CD4-positive, alpha-beta T cell treated with Interleukin-4 for 4 hours (primary cell): Measurements from ENCODE around the gene HS3ST3A1.
"Not testable (repeated sequence)": the region's sequence is repeated elsewhere in the genome, so short reads cannot be mapped to it uniquely, and the experiment has no call there.

Experiments
- DNase-seq: peaks from one replicate; pipeline ENCODE4 v3.0.0-alpha.2; 2020

Gene HS3ST3A1

DNA sequence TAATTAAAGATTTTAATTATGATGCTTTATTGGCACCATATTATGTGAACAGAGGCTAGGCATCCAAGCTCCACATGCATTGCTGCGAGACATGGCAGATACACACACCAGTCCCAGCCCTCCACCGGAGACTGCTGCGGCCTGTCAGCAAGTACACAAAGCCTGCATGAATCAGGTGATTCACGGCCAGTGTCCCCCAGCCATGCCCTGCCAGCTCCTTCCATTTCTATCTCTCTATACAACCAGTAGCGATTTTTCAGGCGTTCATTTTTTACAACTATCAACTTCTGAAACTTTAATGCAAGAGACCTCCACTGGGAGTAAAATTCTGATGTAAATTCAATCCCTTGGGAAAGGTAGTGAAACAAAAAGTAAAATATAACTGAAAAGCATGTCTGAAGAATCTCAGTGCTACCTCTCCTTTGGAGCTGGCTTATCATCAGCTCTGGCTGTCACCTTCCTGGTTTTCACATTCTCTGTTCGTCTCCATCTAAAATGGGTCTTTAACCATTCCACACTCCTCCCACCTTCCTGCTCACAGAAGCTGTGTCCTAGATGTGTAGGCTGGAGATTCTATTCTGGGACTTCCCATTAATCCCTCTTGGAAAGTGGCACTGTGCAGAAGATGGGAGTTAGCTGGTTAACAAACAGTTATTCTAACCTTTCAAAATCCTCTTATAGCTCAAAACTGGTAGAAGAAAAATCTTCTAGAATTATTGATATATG lies 32.2 kb downstream of the HS3ST3A1 start:
- no peak for DNase-seq

DNA sequence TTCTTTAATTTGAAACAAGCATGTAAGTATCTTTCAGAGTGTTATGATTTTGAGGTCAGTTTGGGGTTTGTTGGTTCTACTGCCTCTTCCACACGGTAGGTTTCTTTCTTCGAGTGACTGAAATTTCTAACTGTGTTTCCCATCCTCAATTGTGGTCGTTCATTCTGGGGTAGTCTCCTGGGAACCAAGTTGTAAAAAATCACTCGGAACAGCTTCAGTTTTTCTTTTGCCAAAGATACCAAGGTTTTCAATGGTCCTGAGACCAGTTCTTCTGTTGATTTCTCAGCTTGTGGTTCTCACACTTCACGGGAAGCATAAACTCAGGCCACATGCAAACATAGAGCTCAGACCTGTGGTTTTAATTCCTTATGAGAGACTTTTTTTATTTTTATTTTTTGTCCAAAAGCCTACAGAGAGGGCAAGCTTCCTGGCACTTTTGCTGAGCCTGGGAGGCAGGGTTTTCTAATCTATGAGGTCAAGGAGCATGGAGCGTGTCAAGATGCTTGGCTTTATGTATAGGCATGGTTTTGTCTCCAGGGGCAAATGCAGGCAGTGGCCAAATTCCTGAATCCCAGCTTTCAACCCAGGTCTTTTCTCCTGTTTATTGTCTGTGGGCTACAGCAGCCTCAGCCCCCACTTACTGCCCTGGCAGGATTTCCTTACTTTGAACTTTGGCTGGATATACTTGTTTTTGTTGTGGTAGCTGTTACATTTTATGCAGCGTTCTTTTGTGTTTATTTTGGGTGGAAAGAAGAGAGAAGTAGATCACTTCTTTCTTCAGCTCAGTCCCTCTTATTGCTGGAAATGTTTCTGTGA lies 32.9 kb downstream of the HS3ST3A1 start:
- no peak for DNase-seq

DNA sequence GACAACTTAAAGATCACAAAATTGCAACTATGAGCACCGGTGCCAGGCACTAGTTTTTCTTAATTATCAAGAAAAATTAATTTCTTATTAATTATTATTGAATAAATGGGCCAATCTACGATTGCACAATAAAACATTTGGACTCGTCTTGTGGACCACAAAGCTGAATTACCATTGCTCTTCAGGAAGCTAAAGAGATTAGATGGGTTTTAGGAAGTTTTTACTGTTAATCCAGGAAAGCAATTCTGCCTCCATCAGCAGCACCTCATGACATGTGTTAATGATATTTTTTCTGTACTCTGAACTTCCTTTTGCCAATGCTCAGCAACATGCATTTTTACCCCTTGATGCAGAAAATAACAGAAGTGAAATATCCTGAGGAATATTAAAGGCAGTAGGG lies 37.9 kb downstream of the HS3ST3A1 start:
- no peak for DNase-seq

DNA sequence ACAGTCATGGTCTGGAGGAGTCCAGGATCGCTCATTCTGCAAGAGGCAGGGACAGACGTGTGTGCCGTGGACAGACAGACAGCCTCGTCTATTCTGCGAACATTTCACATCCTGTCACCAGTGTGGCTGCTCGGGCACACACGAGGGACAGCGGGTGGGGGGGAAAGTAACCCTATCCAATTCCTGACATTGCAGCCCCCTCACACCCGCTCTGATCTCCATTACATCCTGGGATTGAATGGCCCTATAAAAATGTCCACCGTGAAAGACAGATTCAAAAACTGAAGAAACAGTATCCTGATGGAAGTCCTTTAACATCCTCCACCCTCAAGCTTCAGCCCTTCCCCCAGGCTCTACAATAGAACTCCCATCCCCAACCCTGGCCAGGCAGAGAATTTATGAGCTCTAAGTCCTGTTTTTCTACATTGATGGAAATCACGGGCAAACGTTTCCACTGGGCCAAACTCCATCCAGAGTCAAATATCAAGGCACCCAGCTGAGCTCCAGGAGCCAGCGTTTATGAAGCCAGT lies 39.4 kb downstream of the HS3ST3A1 start:
- DNase-seq, result no peak

DNA sequence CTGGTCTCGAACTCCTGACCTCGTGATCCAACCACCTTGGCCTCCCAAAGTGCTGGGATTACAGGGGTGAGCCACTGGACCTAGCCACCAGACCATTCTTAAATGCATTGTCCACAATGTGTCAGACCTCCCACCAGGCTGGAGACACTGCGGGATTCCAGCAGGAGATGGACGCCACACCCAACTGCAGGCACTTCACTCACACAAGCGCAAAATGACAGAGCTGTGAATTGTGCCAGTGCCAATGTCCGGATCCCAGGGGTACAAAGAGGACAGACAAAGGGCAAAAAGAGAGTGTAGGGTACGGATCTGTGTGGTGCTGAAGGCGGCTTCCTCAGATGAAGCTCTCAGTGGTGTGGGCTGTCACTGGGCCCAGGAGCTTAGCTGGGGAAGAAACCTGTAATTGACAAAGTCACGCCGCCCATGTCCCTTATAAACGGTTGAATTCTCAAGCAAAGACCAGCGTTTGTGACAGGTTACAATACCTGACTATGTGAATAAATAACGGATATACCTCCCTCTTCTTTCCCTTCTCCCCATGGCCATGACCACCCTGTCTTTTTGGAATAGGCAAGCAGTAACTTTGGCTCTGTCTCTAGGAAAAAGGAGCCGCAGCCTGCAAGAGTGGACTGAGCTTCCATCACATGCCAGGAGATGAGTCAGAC lies 40.0 kb downstream of the HS3ST3A1 start:
- DNase-seq, result no peak

DNA sequence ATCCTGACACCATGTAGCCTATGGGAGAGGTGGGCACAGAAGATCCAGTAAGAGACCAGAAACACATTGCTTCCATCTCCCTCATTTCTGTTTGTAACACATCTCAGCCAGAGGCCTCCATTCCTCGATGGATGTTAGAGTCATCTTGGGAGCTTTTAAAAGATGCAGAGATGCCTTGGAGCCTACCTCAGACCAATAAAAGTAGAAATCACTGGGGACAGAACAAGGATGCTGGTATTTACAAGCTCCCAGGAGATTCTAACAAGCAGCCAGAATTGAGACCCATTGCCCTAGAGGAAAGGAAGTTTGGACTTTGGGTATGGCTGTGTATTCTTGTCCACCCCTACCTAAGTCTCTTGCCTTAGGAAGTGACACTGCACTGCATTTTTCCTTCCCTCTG lies 40.8 kb downstream of the HS3ST3A1 start:
- DNase-seq, result no peak

DNA sequence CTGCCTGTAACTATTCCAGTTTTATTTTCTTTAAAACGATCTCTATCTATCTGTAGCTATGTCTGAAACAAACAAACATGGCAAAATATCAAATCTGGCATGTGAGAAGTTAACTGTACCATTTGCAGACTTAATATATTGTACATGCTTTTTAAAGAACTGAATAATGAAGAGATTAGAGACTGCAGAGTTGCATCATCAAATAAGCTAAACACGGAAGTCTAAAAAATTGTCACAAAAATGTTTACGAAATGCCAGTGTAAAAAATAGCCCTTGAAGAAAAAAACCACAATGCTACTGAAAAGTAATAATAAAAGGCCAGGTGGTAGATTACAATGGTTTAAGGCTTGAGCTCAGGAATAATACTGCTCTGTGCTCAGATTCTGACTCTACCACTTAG lies 43.1 kb downstream of the HS3ST3A1 start:
- DNase-seq, result no peak

DNA sequence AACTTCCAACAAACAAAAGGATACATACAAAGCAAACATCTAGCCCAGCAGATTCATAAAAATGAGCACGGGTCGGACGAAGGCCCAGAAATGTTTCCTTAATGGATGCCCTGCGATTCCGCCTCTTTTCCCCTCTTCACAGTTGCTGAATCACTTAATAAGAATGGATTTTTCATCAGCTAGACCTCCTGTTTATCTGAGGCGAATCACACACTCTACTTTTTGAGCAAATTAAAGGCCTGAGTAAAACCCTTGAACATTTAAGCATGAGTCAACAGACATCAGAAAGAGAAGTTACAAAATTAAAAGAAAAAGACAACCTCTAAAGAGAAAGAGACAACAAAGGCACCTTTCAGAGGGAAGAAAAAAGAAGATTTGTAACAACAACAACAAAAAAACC lies 44.7 kb downstream of the HS3ST3A1 start:
- DNase-seq, result no peak

DNA sequence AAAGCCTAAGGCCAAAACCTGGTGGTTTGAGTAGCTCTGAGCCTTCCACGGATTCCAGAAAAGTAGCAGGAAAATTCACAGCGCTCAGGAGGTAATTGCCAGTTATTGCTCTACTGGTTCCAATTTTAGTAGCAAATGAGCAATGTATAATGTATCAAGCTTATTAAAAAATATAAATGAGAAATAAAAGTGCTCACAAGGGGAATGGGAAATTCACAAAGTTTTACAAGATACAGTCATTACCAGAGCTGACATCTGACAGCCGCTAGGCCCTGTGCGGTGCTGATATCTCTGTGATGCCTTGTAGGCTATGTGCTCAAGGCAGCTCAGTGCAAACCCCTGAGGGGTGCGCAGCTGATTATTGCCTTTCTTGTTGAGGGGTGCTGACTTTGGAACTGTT lies 47.5 kb downstream of the HS3ST3A1 start:
- no peak for DNase-seq

DNA sequence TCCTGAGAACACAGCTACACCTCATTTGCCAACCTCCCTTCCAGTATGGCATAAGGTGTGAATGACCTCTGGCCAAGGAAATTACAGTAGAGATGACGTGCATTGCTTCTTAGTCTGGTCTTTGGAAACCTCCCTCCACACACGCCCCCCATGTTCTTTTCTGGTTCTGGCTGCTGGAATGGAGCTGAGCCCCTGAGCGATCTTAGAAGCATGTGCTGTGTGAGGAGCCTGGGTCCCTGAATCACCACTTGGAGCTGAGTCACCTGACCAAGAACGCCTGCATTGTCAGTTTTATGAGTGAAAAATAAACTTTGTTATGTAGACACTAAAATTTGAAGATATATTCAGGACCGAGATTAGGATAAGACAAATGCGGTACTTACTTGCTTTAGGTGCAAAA lies 51.4 kb downstream of the HS3ST3A1 start:
- no peak for DNase-seq

DNA sequence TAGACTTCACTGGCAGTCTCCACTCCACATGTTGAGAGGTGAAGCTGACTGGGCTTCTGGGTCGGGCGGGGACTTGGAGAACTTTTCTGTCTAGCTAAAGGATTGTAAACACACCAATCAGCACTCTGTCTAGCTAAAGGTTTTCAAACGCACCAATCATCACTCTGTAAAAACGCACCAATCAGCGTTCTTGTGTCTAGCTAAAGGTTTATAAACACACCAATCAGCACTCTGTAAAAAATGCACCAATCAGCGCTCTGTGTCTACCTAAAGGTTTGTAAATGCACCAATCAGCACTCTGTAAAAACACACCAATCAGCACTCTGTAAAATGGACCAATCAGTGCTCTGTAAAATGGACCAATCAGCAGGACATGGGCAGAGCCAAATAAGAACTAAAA lies 53.2 kb downstream of the HS3ST3A1 start:
- DNase-seq, result not testable (repeated sequence)

DNA sequence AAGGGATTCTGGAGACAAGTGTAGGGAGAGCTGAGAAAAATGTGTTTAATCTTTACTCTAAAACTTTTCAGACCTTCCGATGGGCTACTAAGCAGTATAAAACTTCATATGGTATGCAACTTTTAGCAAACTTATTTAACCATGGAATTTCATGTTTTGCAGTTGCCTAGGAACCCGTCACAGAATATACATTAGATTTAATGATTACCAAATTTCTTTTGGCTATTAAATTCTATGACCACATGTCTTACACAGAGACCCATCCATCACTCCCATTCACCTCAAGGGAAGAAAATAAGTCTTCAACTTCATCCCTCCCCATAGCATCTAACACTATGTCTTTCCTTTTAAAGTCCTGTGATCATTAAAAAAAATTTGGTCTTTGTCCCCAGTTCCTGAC lies 54.9 kb downstream of the HS3ST3A1 start:
- no peak for DNase-seq

DNA sequence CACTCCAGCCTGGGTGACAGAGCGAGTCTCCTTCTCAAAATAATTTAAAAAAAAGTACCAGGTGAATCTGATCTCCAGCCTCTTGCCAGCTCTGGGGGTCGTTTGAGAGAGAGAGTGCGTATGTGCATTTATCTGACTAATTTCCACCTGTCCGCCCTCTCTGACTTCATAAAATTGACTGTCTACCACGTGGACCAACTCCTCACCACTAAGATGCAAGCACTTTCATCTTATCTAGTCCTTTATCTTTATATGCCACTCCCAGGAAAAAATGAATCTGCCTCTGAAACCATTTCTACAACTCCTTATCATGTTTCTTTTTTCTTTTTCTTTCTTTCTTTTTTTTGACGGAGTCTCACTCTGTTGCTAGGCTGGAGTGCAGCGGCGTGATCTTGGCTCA lies 55.8 kb downstream of the HS3ST3A1 start:
- DNase-seq, result no peak

DNA sequence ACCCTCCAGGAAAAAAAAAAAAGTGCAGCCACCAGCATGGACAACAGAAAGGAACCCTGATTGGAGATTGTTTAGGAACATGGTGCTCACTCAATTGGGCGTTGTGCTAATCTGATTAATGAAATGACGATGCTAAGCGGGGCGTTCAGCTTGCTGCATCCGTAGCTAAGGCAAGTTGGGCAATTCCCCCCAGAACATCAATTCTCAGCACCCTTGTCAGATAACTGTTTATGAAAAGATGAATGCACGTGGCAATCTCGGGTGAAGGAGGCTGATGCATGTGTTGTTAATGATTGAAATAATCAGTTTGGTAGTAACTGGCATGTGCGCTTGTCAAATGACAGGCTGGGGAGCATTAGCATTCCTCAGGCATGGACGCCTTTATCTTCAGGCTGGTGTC lies 57.0 kb downstream of the HS3ST3A1 start:
- no peak for DNase-seq

DNA sequence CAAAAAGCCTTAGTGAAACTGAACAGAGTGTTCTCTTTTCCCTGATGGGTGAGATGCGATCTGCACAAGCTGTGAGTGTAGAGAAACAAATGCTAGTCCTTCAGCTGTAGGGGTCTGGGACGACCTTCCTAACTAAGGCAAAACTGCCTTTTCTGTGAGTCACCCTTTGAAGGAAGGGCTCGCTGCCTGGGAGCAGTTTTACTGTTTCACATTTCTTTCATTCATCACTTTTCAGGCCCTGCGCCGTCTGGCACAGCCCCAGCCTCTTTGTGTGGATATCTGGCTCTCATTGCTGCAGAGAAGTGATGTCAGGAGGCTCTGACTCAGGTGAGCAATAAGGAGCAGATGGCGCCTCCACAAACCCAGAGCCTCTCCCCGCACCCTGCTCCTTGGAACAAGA lies 57.4 kb downstream of the HS3ST3A1 start:
- DNase-seq, result no peak

DNA sequence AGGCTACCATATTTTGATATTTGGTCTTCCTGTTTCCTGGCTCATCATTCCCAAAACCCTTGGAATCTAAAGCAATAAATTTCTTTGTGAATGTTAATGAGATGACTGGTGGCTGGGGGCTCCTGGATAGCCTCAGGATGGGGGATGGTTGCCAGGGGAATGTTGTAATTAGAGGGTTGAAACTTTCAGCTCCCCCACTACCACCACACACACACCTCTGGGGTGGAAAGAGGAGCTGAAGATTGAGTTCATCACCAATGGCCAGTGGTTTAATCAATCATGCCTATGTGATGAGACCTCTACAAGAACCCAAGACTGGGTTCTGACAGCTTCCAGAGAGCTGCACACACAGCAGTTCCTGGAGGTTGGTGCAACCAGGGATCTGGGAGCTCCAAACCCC lies 59.1 kb downstream of the HS3ST3A1 start:
- no peak for DNase-seq

DNA sequence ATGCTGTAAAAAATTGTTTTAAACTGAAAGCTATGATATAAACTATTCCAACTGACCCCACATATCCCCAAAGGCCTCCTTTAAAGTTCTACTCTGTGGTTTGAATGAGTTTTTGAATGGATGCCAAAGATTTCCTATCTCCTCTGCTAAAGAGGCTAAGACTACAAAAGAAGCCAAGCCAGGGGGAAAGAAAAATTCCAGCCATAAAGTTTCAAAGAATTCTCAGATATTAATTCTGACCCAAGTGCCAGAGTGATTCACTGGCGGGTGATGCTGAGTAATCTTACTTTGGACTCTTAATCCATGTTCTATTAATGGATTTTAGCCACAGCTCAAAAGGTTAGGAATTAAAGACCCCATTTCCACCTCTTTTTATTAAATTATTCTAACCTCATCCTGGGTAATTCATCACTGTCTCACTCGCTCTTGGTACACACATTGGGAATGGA lies 60.7 kb downstream of the HS3ST3A1 start:
- DNase-seq, result no peak

DNA sequence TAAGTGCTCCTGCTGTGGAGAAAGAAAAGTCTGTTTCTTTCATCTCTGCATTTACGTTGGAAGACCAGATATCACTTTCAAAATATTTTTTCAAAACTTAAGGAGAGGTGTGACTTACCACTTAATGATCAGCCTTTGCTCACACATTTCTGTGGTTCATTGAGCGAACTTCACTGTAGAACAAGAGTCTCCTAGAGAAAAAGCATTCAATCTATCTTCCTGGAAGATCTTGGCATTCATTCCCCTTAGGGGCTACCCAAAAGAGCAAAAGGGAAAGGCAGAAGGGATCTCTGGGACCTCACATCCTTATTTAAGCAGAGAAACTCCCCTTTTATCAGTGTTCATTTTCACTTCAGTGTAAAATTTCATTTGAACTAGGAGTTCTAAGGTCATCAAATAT lies 61.2 kb downstream of the HS3ST3A1 start:
- no peak for DNase-seq

DNA sequence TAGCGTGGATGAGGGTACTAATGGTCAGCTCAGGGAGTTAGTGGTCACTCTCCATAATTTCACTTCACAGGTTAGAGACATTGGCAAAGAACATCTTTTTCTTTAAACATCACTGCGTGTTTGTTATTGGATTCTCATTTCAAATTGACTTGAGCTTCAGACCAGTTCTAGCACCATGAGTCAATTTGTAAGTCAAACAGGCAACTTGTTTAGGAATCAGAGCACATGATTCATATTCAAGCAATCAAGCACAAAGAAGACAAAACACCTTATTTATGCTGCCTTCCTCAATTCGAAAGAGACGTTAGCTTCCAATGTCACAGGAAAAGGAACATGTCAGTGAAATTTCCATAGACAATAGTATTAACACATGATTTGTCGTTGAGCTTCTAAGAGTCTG lies 62.3 kb downstream of the HS3ST3A1 start:
- no peak for DNase-seq

DNA sequence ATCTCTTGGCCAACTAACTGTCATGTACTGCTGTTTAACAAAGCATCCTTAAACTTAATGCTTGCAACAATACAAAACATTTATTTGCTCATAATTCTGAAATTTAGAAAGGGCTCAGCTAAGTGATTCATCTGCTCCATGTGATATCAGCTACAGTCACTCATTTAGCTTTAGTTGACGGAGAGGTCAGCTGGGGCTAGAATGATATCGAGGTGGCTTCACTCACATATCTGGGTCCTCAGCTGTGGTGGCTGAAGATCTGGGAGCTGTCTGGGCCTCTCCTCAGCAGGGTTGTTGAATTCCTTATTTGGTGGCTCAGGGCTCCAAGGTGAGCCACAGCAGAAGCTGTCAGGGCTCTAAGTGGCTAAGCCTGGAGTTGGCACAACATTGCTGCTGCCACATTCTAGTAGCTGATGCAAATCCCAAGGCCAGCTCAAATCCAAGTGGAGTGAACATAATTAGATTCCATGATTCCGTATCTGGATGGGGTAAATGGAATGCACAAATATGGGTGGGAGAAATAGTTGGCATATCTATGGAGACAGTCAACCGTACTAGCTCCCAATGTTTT lies 62.8 kb downstream of the HS3ST3A1 start:
- DNase-seq, result no peak

DNA sequence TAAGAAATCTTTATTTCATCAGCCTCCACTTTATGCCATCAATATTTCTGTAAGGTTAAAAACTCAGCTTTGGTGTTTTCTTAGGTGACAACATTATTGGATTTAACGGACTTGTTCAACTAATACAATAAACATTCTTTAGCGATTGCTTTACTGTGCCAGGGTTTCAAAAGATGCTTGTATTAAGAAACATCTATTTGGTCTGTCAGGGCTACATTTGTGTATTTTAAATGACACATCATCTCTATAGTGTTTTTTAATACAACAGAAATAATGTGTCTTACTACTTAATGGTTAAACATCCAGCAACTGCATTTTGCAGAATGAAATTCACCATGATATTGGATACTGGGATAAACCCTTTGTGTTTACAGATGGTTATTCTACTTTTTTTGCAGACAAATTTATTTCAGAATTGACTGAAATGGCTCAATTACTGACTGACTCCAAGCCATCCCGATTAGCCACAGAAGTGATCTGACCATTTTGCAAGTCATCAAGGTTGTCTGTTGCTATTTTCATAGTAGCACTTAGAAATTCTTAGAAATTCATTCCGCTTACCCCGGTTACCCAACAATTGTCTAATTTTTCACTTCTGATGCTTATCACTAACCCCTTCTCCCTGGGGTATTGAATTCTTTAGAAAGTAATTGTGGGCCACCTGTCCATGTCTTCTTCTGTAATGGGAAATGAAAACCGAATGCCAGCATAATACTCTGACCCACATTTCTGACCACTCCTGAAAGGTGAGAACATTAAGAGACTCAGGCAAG lies 63.7 kb downstream of the HS3ST3A1 start:
- no peak for DNase-seq

DNA sequence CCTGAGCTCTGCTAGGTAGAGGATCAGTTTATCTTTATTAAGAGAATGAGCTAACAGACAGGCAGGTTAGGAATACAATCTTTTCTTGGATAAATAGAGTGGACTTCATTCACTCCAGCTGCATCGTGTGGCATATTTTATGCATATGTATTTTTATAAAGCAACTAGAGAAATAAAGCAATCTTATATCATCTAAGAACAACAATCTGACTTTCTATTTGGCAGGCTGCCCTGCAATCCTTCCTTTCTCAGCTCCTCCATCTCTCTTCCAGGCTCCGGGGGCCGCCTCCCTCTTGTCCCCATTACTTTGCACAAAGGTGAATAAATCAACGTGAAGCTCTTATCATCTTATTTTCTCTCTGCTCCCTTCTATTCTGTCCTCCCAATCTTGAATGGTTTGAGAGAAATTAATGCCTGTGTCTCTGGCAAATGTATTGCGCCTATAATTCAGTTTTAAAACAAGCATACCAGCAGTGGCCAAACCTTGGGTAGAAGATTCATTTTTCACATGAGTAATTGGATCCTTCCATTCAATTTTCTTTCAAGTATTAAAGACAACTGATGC lies 64.5 kb downstream of the HS3ST3A1 start:
- no peak for DNase-seq
